Activated effector memory CD4-positive, alpha-beta T cell treated with Interleukin-2 at 50 U/mL for 16 hours (primary cell): Measurements from ENCODE around the gene ESCO1.
"Not testable (repeated sequence)": the region's sequence is repeated elsewhere in the genome, so short reads cannot be mapped to it uniquely, and the experiment has no call there.

Experiments used
- DNase-seq: peaks from one replicate; pipeline ENCODE4 v3.0.0-alpha.2; 2020

Gene ESCO1

GRCh38 chr18:21592361-21592760, 8.1 kb downstream of the ESCO1 start:
- DNase-seq: not testable (repeated sequence)

- DNase-seq: no peak
These were observed 16.1 kb downstream of the ESCO1 start for GRCh38 chr18:21584391-21584790.

GRCh38 chr18:21575656-21576055, 24.8 kb downstream of the ESCO1 start:
- no peak for DNase-seq

GRCh38 chr18:21571772-21572171, 28.7 kb downstream of the ESCO1 start:
- DNase-seq: no peak

GRCh38 chr18:21559195-21559594, 41.3 kb downstream of the ESCO1 start:
- no peak for DNase-seq

- DNase-seq: no peak
These were observed 42.8 kb downstream of the ESCO1 start for GRCh38 chr18:21557607-21558253.

- DNase-seq: no peak
These were observed 50.0 kb downstream of the ESCO1 start for GRCh38 chr18:21550510-21550970.

- DNase-seq: no peak
These were observed 51.9 kb downstream of the ESCO1 start for GRCh38 chr18:21548647-21549046.

GRCh38 chr18:21546423-21546822, 54.1 kb downstream of the ESCO1 start:
- no peak for DNase-seq

- no peak for DNase-seq
These were observed 62.3 kb downstream of the ESCO1 start for GRCh38 chr18:21538230-21538629.

- no peak for DNase-seq
These were observed 66.2 kb downstream of the ESCO1 start for GRCh38 chr18:21534327-21534726.

GRCh38 chr18:21526463-21526862, 74.0 kb downstream of the ESCO1 start:
- DNase-seq: no peak

GRCh38 chr18:21525916-21526315, 74.6 kb downstream of the ESCO1 start:
- no peak for DNase-seq

GRCh38 chr18:21522530-21522929, 78.0 kb downstream of the ESCO1 start:
- no peak for DNase-seq

- no peak for DNase-seq
These were observed 86.8 kb downstream of the ESCO1 start for GRCh38 chr18:21513741-21514140.

GRCh38 chr18:21513292-21513691, 87.2 kb downstream of the ESCO1 start:
- DNase-seq: no peak

GRCh38 chr18:21509062-21509461, 91.4 kb downstream of the ESCO1 start:
- DNase-seq: no peak

GRCh38 chr18:21507913-21508701, 92.4 kb downstream of the ESCO1 start:
- no peak for DNase-seq

GRCh38 chr18:21502661-21503060, 97.8 kb downstream of the ESCO1 start:
- no peak for DNase-seq

- no peak for DNase-seq
These were observed 100.5 kb downstream of the ESCO1 start for GRCh38 chr18:21499997-21500396.

- DNase-seq: no peak
These were observed 104.1 kb downstream of the ESCO1 start for GRCh38 chr18:21496277-21496835.

- no peak for DNase-seq
These were observed 109.8 kb downstream of the ESCO1 start for GRCh38 chr18:21490748-21491147.

- no peak for DNase-seq
These were observed 110.5 kb downstream of the ESCO1 start for GRCh38 chr18:21489919-21490495.
